DMS53 (cell line): ENCODE results near the gene ALDH1A2.
"Not testable (repeated sequence)": the region's sequence is repeated elsewhere in the genome, so short reads cannot be mapped to it uniquely, and the experiment has no call there.

Source experiments
- DNase-seq: peaks from one replicate; lab custom pipeline; 2025; lab: John Stamatoyannopoulos, UW

The ALDH1A2 gene

DNA sequence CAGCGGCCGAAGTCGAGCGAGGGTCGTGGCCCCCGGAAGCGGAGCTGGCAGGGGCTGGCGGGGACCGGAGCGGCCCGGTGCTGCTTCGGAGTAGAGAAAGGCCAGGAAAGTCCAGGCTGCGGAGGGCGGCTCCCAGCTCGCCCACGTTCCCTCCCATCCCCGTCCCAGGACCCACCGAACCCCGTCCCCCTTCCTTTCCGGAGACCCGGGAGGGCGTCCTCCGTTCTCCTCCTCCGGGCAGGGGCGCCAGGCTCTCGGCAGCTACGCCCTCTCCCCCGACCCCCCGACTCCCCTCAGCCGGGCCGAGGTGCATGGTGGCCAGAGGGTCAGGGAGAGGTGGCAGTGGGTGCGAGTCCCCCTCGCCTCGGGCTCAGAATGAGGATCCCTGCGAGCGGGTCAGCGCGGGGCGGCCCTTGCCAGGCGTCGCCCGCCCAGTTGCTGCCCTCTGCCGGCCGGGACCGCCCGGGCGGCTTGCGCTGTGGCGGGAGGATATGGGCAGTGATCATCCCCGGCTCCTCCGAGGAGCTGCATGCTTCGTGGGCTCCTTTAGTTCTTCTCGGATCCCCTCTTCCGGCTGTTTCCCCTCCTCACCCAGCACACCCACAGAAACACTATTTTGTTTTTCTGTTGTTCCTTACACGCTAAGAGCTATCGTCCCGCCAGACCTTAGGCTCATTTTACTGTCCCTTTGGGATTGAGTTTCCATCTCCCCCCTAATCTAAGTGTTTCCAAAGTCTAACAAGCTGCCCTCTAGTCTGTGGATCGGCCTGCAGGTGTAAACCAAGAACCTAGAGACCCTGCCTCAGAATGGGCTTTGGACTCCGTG lies 744 bp upstream of the ALDH1A2 start:
- peak; percentile 77 for DNase-seq

DNA sequence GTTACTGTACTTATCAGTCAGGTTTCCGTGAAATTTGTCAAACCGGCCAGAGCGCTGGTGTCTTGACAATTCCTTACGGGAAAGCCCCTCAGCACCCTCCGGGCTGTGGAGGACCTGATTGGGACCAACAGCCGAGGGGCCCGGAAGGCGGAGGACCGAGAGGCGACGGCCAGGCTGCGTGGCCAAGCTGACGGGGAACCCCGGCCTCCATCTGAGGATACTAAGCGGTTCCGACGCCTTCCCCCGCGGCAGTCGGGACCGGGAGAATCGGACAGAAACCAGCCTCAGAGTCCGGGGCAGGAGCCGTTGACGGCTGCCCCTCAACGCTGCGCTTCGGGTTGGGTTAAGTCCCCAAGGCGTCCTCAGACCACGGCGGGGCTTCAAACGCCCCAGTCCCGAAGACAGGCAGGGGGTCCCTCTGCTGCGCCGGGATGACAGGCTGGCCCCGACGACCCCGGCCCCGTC lies 499 bp downstream of the ALDH1A2 start:
- DNase-seq: no peak

DNA sequence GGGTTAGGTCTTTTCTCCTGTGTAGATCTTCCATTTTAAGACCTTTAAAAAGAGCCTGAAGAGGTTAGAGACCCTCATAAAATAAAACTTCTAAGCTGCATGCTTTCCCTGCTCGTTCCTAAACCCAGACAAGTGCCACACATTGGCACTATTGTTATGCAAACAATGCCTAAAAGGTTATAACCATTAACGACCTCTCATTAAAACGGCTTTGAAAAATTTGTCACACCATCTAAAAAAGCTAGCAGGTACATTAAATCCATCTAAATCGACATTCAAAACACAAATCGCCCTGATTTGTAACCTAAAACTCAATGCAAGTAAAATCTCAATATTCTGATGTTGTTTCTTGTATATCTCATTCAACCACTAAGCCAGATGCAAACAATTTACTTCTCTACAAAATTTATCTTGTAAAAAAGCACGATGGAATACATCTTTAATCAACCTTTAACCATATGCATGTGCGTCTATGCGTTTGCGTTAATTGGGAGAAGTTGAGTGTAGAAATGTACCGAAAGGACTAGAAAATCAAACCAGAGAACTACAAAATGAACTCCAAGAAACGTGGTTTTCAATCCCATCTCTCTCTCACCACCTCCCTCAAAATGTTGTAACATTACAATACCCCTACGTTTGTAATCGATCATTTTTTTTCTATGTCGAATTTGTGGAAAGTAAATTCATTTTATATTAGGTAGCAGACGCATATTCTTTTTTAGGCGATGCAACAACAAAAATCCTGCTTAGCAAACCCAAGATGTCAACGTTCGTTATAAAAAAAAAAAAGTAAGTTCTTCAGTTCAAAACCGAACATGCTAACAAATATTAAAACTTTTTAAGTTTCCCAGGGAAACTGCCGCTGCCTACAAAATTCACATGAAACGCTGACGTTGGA lies 1.2 kb downstream of the ALDH1A2 start:
- DNase-seq: no peak

DNA sequence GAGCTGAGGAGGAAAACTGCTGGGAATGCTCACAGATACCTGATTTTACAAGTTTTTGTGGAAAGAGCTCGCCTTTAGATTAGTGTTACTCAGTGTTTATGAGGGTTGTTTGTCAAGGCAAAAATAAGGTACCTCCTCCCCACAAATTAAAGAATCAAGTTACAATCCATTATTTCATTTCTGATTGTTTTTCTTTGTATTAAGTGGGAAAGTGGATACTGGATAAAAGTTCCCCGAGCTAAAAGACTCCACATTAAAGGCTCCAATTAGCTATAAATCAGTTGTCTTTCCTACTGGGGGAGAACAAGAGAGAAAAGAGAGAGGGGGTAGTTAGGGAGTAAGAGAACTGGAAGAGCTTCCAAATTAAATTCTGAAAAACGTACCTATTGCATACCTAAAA lies 1.9 kb downstream of the ALDH1A2 start:
- DNase-seq: no peak

DNA sequence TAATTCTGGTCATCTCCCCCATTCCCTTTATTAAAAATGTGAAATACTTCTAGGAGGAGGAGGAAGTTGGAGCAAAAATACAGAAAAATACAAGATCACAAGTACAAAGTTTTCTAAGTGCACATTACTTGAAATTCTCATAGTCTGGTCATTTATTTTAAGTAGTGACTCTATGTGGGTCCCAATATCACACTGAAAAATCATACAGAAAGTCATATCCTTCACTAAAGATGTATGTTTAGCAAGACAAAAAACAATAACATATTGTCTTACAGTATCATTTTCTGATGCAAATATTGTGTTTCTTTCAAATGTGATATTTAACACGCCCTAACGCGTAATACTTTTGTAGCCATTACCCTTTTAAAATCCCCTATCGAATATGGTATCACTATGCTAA lies 2.5 kb downstream of the ALDH1A2 start:
- DNase-seq: no peak

DNA sequence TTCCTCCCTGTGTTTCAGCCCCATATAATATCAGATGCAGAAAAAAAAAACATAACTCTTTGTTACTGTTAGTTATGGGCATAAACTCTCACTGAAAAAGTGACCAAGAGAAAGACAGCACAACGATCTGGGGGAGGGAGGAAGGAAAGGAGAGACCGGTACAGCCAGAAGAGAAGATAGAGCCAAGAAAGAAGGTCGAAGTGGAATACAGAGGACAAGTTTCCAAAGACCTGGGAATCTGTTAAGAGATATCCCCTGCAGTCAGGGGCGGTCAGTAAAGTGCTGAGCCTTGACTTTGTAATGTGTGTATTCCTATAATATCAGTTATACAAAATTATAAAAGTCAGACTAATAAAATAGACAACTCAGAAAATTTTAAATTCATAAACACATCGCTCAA lies 3.3 kb downstream of the ALDH1A2 start:
- no peak for DNase-seq

DNA sequence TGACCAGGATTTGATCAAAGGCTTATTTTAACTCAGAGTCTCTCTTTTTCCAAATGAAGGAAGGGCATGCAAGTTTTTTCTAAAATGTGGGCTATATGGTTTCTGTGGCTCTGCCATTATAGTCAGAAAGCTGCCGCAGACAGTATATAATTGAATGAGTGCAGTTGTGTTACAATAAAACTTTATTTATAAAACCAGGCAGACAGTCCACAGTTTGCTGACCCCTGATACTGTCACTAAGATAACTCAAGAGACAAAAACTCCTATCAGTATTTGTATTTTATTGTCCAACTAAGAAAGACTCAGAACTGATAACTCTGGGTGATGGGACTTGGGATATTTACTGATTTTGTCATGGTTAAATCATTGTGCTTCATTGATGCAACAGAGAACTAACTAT lies 4.9 kb downstream of the ALDH1A2 start:
- DNase-seq: no peak

DNA sequence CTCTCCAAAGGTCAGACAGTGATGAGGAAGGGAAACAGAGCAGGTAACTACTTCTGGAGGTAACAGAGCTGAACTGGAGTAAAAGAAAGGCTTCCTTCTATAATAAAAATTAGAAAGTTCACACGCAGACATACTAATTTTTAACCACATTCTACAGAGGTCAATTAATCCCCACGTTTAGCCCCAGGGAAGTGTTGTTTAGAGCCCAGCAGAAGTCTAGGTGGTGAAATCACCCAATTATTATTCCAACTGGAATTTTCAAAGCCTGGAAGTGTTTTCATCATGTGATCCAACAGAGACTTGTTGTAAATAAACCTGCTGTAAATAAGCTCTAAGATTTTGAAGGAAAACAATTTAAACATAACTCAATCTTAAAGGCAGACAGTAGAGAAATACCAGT lies 6.8 kb downstream of the ALDH1A2 start:
- DNase-seq: no peak

DNA sequence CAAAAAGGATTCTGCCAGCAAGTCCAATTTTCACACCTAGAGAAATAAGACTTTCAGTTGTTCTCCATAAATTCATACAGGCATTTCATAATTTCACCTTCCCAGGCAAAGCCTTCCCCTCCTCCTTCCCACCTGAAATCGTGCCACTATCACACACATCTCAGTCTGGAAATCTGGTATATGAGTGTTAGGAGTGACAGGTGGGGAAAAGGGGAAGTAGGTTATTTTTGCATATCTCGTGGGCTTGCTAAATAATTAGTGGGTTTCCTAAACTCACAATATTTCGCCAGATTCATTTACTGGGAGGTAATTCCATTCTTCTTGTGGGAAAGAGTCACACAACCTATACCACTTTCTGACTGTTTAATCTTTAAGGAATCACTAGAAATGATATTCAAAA lies 7.4 kb downstream of the ALDH1A2 start:
- no peak for DNase-seq

DNA sequence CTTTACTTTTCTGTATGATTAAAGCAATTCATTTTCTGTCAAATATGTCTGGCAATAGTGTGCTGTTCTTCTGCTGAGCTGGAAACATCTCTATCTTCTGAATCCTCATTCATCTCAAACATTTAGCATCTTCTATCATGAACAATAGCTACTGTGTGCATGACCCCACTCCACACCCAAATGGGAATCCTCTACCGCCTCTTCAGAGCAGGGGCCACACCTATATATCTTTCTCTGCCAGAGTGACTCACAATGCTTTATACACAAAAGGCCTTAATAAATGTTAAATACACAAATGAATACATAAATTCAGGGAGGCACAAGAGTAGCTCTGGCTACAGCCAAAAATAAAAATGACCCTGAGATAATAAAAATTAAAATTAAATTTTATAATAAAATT lies 8.0 kb downstream of the ALDH1A2 start:
- peak; percentile 45 for DNase-seq

DNA sequence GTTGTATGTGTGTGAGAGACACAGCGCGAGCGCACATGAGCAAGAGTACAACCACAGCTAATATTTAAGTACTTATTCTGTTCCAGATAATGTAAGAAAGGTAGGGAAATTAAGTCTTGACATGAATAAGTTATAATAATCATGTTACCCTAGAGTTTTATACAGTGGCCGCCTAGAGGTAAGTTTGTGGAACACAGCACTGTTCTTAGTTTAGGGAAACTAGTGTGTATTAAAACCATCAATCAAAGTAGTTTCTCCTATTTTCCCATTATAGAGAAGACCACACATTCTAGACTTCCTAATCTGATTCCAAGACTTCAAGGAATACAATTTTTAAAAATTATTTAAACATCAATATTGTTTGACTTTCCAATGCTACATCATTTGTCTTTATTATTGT lies 9.5 kb downstream of the ALDH1A2 start:
- no peak for DNase-seq

DNA sequence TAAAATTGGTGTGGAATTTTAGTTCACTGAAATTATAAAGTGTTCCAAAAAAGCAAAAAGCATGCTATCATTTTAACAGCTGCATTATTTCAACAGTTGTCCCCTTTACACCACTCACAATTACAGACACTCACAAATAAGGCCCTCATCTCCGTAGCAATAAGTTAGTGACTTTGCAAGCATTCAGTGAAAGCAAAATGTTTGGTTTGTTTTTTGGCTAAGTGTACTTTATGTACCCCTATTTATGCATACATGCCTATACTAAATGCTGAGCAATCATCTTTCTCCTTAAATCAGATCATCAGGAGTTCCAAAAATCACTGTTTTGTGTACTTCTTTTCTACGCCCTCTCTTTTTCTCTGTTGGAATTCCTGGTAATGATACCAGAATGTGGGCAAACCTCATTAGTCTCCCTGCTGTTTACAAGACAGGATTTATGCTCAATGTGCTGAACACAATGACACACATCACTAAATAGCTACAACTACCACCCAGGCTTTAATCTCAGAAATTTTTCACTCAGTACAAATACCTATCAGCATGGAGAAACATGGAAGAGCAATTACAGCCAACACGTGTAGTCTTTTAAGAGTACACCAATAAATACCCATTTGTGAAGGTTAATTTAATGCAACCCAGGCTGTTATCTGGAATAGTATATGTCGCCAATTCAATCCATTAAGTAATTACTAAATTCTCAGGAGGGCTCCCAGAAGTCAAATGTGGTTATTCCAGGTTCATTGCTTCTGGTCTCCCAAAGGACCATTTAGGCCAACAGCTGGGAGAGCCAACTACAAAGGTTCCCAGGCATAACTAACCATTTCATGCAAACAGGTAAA lies 12.0 kb downstream of the ALDH1A2 start:
- no peak for DNase-seq

DNA sequence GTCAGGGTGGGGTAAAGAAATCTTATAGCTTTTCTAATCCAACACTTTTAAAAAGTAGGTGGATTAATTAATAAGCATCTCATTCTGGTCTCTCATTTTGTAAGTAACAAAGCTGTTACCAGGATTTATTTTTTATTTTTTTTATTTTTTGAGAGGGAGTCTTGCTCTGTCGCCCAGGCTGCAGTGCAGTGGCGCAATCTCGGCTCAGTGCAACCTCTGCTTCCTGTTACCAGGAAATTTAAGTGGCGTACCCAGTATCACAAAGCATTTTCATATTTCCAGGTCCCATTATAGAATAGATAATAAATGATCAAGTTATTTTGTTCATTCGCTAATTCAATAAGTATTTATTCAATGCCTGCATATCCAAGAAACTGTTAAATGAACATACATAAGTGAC lies 13.2 kb downstream of the ALDH1A2 start:
- no peak for DNase-seq

DNA sequence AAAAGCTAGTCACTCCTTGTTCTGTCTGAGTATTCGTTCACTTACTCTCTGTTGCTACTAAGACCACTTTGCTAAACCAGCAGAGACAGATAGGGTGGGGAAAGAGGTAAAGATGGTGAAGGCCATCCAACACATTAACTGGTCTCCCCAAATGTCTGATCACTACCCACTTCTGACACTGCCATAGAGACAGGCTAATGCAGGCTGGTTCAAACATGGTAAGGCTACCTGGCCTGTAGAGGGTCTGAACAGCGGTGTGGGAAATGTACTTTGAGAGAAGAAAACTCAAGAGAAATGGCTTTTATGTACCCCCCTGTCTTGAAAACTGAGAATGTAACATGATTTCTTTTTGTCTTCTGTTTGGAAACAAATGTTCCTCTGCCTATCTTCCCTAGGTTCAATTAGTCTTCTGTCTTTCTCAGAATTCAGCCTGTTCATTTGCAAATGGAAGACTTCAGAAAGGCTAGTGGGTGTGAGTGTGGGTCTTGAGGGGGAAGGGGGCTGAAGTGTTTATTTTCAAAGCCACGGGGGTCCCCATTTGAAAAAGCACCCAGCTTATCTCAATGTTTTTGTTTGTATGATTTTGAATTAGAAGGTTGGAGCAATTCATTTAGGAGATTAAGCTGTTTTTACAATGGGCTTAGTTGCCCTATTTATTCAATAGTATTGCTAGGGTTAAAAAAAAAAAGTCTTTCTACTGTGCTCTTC lies 15.8 kb downstream of the ALDH1A2 start:
- no peak for DNase-seq

DNA sequence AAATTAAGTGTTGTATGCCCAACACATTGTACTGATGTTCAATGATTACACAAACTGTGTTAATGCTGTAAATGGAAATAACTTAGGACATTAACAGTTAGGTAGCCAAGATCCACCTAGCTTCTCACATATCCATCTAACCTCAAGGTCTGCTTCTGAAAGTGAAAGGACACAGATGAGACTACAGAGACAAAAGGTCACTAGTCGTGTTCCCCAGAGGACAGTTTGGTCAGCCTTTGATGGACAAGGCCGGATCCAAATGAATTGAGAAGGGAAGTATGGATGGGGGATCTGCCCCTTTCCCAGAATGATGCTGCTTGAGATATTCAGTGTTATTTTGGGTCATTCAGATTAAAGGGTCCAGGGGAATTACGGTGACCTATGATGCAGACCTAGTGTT lies 17.2 kb downstream of the ALDH1A2 start:
- no peak for DNase-seq

DNA sequence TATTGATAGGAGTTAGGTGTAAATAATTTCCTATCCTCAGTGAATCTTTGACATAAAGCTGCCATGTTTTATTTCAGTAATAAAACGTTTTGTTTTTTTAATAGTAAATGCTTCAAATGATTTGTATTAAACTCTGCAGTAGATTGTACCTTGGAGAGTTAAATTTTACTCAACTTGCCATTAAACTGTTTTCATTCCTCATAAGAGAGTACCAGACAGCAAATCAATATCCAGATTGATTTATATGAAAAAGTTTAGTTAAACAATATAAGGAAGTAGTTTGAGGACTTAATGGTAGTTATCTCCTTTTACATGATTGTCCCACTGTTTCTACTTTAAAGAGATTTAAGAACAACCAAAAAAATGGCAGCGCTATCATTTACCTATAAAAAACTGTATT lies 18.4 kb downstream of the ALDH1A2 start:
- no peak for DNase-seq

DNA sequence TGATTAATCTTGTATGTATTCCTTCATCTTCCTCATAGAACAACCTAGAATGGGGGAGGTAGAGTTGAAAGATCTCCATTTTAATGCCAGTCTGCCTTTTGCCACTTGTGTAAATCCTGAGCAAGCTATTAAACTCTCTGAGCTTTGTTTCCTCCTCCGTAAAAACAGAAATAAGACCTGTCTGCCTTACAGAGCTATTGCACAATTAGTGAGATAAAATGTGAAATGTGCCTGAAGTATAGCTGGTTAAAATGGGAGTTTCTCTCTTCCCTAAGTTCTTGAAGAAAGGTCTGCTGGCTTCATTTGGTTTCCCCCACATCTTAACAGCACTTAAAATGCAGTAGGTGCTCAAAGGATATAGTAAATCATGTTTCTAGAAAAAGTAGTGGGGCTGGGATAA lies 19.0 kb downstream of the ALDH1A2 start:
- no peak for DNase-seq

DNA sequence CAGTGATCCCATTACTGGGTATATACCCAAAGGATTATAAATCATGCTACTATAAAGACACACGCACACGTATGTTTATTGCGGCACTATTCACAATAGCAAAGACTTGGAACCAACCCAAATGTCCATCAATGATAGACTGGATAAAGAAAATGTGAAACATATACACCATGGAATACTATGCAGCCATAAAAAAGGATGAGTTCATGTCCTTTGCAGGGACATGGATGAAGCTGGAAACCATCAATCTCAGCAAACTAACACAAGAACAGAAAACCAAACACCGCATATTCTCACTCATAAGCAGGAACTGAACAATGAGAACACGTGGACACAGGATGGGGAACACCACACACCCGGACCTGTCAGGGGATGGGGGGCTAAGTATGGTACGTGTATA lies 20.1 kb downstream of the ALDH1A2 start:
- not testable (repeated sequence) for DNase-seq

DNA sequence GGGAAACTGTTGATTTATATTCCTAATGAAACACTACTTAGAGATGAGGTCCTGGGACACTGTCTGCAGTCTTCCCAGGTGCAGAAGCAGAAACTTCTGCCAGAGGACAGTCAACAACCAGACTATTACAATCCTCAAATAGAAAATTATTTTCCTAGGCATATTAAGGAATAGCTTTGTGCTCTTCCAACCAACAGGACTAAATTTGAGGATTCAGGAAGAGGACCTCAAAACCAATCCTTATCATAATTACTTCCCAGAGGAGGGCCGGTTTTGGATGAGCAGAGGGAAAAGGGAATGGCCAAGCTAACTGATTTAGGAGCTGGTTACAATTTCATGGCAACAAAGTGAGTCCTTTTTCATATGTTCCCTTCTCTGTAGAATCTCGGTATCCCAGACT lies 21.0 kb downstream of the ALDH1A2 start:
- DNase-seq: no peak

DNA sequence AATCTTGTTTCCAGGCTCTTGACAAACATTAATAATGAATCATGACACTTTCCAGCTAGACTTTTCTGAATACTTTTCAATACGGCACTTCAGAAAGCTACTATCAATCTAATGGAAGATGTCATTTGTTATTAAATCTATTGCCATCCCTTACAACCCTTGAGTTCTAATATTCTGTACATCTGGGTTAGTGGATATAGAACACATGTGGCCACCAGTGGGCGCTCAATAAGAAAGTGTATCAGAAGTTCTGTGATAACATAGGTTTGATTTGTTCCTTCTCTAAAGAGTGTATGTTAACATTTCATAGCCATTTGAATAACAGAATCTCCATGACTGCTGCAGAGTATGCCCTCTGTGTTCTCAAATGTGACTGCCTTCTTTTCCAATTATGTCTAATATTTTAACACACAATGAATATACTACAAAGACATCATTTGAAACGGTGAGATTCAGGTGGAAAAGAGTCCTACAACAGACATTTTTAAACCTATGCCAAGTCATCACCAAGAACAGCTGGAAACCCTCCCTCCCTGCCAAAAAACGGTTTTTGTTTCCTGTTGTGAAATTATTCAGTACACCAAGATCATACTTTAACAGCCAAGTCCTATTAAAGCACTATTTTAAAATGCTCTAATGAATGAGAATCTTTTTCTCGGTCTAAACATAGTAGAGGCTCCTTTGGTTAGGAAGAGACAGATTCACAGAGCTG lies 22.2 kb downstream of the ALDH1A2 start:
- peak; percentile 64 for DNase-seq

DNA sequence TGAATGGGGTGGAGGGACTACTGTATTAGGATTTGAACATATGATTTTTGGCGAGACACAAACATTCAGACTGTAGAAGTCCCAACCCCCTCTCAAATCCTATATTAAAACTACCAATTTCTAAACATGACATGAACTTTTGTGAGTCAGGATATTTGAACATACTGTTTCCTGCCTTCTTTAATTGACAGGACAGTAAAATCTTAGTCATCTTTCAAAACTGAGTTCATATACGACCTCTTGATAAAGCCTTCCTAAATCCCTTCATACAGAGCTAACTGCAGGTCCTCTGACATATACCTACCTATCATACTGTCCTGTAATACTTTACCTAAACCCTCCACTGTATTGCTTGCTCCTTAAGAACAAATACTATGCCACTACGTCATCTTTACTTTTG lies 23.5 kb downstream of the ALDH1A2 start:
- DNase-seq: no peak
